A673 (cell line): ENCODE results near the gene MACROD1. TPM values are rescaled to one million over a fixed set of nuclear protein-coding genes. Genes with fewer than 3 reads are reported as not detected.

Source experiments
- BruUV-seq: library from RNA; stranded (reverse); fragments of 400-500 nt; replicated peaks from 2 replicates; lab custom pipeline; 2021; lab: Mats Ljungman, UMichigan
- CTCF ChIA-PET: fragments of 300-600 bp; sonication (Branson Sonifier 250); formaldehyde crosslinking; loops from one replicate; lab custom pipeline; 2022; ENCODE audit warnings: antibody characterized with exemption; lab: Charles Lee
- POLR2A ChIA-PET: fragments of 300-600 bp; sonication (Branson Sonifier 250); formaldehyde crosslinking; loops from one replicate; lab custom pipeline; 2022; ENCODE audit warnings: antibody characterized with exemption; ENCODE audit not compliant: low non-redundant PET; lab: Charles Lee
- DNase-seq: peaks from one replicate; pipeline ENCODE4 v3.0.0-alpha.2; 2015; ENCODE audit warnings: low spot score
- H3K27ac ChIP-seq: fragments of 200-600 bp; sonication (generic); 2 replicates; pipeline ENCODE4 v1.5.1; 2016; ENCODE audit warnings: mixed run types, low read depth, mild to moderate bottlenecking, mixed read lengths, antibody characterized with exemption, low read length; ENCODE audit not compliant: poor library complexity, severe bottlenecking
- H3K27me3 ChIP-seq: fragments of 200-600 bp; sonication (generic); replicated peaks from 2 replicates; pipeline ENCODE4 v1.6.1; 2017; ENCODE audit warnings: mixed run types, low read depth, mild to moderate bottlenecking, mixed read lengths, antibody characterized with exemption, low read length; ENCODE audit not compliant: insufficient read depth, poor library complexity
- H3K36me3 ChIP-seq: fragments of 200-600 bp; sonication (generic); 2 replicates; pipeline ENCODE4 v1.6.1; 2016; ENCODE audit warnings: mixed run types, mild to moderate bottlenecking, mixed read lengths, antibody characterized with exemption, low read length; ENCODE audit not compliant: insufficient read depth, poor library complexity, severe bottlenecking
- H3K4me1 ChIP-seq: fragments of 200-600 bp; sonication (generic); 2 replicates; pipeline ENCODE4 v1.6.1; 2017; ENCODE audit warnings: mixed run types, mild to moderate bottlenecking, mixed read lengths, antibody characterized with exemption, low read length; ENCODE audit not compliant: insufficient read depth, poor library complexity, severe bottlenecking
- H3K4me3 ChIP-seq: fragments of 200-600 bp; sonication (generic); 2 replicates; pipeline ENCODE4 v1.5.1; 2016; ENCODE audit warnings: low read depth, mixed run types, mild to moderate bottlenecking, mixed read lengths, low read length; ENCODE audit not compliant: poor library complexity, severe bottlenecking
- H3K9me3 ChIP-seq: fragments of 200-600 bp; sonication (generic); 2 replicates; pipeline ENCODE4 v1.6.1; 2016; ENCODE audit warnings: mixed run types, low read depth, mild to moderate bottlenecking, mixed read lengths, antibody characterized with exemption, low read length; ENCODE audit not compliant: poor library complexity, severe bottlenecking
- EZH2 ChIP-seq: fragments of 200-600 bp; sonication (generic); IDR thresholded peaks from 2 replicates; pipeline ENCODE4 v1.6.1; 2017; ENCODE audit warnings: borderline replicate concordance, low read depth, mild to moderate bottlenecking, mixed read lengths, antibody characterized with exemption, low read length; ENCODE audit not compliant: poor library complexity, severe bottlenecking
- intact Hi-C: fragments of 100-400 bp; cut with micrococcal nuclease; formaldehyde crosslinking; loops from one replicate; pipeline ENCODE4 v1.10.0; 2022; ENCODE audit not compliant: unreplicated experiment
- total RNA-seq: library from RNA; stranded (reverse); gene quantifications from 2 replicates; pipeline ENCODE4 v1.2.3, GENCODE V29; 2021
- TF ChIP-seq, protein P1 (sequence below): fragments of 300-800, 200-600 bp; sonication (generic); conservative IDR thresholded peaks from 2 replicates; pipeline ENCODE4 v1.5.1; 2017; ENCODE audit warnings: low read depth, mild to moderate bottlenecking, antibody characterized with exemption, low read length, moderate library complexity, mixed read lengths

MACROD1 gene
- total RNA-seq, 1 experiment from 2014 or later, result 28.7 TPM

DNA sequence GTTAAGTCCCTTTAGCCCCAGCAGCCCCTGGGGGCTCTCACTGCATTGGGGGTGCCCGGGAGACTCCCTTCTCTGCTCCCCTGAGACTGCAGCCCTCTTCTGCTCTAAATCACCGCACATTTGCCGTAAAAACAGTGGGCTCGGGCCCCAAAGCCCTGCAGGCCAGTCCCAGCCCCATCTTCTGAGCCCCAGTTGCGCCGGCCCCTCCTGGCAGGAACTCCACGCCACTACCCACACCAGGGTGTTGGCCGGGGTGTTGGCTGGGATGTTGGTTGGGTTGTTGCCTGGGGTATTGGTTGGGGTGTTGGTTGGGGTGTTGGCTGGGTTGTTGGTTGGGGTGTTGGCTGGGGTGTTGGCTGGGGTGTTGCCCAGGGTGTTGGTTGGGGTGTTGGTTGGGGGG lies 156.2 kb downstream of the MACROD1 start:
- Histone ChIP-seq H3K4me3 (no peak overlapping the region), H3K4me1 (peaks cover 18% of the 10 kb centered on the region), H3K9me3 (no peaks in the 10 kb centered on the region), H3K27me3 (no peaks in the 10 kb centered on the region), H3K27ac (no peak overlapping the region), H3K36me3 (no peaks in the 10 kb centered on the region)
- DNase-seq, result no peak
- intact Hi-C loops, result no loop called here
- TF ChIP-seq, protein P1, sequence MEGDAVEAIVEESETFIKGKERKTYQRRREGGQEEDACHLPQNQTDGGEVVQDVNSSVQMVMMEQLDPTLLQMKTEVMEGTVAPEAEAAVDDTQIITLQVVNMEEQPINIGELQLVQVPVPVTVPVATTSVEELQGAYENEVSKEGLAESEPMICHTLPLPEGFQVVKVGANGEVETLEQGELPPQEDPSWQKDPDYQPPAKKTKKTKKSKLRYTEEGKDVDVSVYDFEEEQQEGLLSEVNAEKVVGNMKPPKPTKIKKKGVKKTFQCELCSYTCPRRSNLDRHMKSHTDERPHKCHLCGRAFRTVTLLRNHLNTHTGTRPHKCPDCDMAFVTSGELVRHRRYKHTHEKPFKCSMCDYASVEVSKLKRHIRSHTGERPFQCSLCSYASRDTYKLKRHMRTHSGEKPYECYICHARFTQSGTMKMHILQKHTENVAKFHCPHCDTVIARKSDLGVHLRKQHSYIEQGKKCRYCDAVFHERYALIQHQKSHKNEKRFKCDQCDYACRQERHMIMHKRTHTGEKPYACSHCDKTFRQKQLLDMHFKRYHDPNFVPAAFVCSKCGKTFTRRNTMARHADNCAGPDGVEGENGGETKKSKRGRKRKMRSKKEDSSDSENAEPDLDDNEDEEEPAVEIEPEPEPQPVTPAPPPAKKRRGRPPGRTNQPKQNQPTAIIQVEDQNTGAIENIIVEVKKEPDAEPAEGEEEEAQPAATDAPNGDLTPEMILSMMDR, result no peak
- TF ChIP-seq EZH2, result no peak
- ChIA-PET POLR2A (no interaction called here), CTCF (no interaction called here)
- TSS peak; percentile 26 for BruUV-seq

DNA sequence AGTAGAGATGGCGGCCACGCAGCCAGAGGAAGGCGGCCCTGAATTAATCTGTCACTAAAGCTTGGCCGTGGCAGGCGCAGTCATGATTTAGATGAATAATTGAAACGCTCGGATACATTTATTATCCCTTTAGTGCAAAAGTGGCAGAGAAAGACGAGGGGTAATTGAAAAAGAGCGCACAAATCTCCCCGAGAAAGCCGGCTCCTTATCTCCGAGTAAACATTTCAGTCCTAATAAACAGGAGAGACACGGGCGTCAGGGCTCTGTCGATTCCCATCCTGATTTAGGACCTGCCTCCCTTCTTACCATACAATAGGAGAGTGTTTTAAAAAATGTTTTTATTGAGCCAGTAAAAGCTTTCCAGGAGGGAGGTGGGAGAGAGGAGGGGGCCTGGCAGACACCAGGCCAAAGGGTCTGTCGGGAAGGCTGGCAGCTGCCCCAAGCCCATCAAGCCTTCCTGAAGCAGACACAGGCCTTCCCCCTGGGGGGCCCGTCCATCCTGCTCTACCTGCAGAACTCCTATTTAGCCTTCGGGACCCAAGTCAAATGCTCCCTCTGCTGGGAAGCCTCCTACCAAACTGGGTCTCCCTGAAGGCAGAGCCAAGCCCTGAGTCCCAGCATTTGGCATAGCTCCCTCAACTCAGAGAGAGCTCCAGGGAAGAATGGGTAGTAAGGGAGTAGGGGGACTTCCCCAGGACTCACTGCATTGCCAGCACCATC lies 156.8 kb downstream of the MACROD1 start:
- Histone ChIP-seq H3K36me3 (no peaks in the 10 kb centered on the region), H3K9me3 (no peaks in the 10 kb centered on the region), H3K4me1 (peaks cover 23% of the 10 kb centered on the region), H3K4me3 (no peak overlapping the region), H3K27ac (no peak overlapping the region), H3K27me3 (no peaks in the 10 kb centered on the region)
- TF ChIP-seq EZH2, result no peak
- TF ChIP-seq, protein P1, result no peak
- CTCF ChIA-PET, result no interaction called here
- no peak for DNase-seq
- POLR2A ChIA-PET, result no interaction called here
- no TSS peak for BruUV-seq
- intact Hi-C loops, result no loop called here

DNA sequence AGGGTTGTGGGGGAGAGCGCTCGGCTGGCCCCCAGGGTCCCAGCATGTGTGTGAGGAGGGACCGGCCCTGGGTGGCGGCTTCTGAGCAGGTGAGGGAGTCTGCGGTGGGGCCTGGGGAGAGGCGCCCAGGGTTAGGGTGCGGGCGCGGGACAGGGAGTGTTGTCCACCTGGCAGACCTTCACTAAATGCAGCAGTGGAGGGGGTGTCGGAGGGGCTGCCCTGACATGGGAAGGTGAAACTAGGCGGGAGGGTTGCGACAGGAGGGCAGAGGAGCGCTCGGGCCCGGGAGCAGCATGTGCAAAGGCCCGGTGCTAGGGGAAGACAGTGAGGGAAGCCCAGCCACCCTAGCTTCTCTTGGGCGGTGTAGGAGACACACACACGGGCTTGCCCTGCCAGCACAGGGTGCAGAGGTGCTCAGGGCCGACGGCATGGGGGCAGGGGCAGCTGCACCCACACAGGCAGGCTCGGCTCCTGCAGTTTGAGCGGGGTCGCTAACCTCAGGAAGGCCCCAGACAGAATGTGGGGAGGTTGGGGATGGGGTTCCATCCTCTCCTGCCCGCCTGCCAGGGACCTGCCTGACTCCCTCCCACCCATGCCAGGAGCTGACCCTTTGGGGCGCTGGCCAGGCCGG lies 157.5 kb downstream of the MACROD1 start:
- Histone ChIP-seq H3K4me3 (no peak overlapping the region), H3K4me1 (peaks cover 29% of the 10 kb centered on the region), H3K9me3 (no peaks in the 10 kb centered on the region), H3K36me3 (no peaks in the 10 kb centered on the region), H3K27ac (no peak overlapping the region), H3K27me3 (no peaks in the 10 kb centered on the region)
- intact Hi-C loops, result no loop called here
- ChIA-PET POLR2A (no interaction called here), CTCF (interaction anchor here (1.2 kb wide), 1 partner anchor 145 kb away, joined by 3 read pairs; no protein-coding TSS in a partner anchor)
- DNase-seq, result no peak
- TF ChIP-seq EZH2, result no peak
- TF ChIP-seq, protein P1, result no peak
- BruUV-seq, result no TSS peak
